ENCODE measurements around the gene PDZD2.
"Not testable (repeated sequence)": the region's sequence is repeated elsewhere in the genome, so short reads cannot be mapped to it uniquely, and the experiment has no call there.

The PDZD2 gene

DNA sequence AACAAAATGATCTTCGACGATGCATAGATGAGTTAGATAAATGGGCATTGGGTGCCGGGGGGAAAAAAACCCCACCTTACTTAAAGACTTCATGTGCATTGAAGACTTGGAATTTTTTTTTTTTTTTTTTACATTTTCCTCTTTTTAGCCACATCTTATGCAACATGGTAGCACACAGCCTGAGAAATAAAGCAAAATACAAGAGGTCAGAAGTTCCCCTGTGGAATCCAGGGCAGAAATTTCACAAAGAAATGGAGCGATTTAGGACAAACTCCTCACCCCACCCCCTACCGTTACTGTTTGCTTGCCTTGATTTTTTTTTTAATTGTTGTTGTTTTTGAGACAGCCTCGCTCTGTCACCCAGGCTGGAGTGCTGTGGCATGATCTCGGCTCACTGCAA lies 382.0 kb downstream of the PDZD2 start:
- DNase-seq: no peak

DNA sequence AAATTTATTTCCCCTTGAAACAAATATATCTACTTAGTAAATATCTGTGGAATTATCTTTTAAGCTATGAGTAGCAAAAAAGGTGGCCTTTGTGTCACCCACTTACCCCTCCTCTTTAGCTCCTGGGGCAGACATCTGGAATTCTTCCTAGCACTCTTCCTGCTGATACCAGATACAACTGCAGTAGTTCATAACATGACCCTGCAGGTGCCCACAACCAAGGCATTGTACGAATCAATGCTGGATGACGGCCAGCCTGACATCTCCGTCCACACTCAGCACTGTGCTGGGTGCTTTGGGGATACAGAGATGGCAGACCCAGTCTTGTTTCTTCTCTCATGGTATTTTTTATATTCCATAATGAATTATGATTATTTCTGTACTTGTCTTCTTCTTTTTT lies 382.8 kb downstream of the PDZD2 start:
- DNase-seq: no peak

DNA sequence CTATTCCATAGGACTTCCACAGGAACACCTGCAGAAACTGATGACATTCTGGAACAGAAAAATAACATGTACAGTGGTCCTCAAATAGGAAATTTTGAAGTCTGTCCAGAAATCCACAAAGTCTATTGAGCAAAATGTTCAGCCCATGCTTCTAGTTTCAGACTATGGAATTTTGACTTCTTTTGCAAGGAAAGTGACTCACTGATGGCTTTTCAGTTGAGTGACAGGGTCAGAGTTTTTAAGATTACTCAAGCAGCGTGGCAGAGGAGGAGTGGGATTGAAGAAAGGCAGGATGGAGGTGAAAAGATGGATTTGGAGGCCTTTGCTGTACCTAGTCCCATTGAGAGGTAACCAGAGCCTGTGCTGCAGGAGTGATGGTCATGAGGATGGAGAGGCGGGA lies 383.7 kb downstream of the PDZD2 start:
- DNase-seq: no peak

DNA sequence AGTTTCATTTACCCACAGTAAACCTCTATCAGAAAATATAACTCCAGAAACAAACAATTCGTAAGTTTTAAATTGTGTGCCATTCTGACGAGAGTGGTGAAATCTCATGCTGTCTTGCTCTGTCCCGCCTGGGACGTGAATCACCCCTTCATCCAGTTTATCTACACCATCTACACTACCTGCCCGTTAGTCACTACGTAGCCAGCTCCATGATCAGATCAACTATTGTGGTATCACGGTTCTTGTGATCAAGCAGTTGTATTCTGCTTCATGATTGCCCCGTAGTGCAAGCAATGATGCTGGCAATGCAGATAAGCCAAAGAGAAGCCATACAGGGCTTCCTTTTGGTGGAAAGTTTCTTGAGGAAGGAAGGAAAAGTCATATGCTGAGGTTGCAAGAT lies 384.9 kb downstream of the PDZD2 start:
- DNase-seq: no peak

DNA sequence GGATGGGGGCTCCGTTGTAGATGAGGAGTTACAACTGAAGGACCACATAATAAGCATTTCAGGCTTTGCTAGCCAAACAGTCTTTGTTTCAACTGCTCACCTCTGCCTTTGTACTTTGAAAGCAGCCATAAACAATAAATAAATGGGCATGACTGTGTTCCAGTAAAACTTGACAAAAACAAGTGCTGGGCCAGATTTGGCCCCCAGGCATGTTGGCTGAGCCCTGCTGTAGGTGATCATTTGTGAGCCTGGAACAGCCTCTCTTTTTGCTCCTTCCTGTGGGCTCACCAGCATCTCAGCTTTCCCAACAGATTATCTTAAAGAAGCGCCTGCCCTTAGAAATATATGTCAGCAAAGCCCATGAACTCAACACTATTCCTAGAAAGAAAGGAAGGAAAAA lies 385.8 kb downstream of the PDZD2 start:
- DNase-seq: no peak

DNA sequence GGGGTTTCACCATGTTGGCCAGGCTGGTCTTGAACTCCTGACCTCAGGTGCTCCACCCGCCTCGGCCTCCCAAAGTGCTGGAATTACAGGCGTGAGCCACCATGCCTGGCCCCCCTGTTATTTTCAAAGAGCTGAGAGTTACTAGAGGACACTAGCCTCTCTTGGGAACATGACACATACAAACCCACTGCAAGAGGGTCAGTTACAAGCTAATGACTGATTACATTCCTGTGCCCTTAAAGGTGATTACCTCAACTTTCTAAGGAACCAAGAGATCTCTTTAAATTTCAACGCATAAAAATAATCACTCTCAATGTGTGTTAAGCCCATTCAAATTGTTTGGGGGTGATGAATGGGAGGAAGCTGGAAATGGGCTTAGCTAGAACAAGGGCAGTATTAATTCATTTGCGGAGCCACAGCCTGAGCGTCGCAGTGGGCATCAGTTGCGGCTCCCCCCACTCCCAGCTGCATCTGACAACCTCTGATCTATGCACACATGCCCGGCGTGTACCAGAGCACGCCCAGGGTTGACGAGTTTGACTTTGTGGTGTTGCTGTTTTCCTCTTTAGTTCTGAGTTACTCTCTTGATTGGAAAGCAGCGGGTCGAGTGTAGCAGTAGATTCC lies 388.3 kb downstream of the PDZD2 start:
- DNase-seq: no peak

DNA sequence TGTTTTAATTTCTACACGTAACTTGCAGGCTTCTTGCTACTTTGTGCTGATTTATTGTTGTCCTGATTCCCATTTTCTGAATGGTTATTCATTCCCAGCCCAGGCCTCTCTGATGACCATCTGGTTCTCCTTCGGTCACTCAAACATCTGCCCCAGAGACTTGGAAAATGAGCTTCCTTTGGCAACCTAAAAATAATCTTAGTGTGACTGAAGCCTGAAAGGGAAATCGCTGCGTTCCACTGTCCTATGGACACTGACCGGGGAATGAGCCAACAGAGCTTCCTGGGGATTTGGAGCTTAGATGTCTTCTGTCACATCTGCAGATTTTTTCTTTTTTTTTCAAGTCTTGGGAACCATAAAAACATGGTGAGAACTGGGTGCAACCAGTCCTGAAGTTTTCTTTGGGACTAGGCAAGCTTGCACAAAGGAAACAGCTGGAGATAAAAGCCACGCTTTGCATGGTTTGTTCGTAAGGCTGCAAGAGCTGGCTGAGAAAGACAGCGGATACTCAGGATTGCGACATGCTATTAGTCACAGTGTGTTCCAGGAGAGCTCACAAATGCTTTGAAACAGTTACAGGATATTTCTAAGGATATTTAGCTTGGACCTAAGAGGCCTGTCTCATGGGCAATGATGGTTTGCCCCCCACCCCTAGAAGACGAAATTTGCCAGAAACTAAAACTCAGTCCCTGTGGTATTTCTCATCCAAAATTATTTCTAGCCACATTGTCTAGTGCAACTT lies 389.0 kb downstream of the PDZD2 start:
- DNase-seq: no peak

DNA sequence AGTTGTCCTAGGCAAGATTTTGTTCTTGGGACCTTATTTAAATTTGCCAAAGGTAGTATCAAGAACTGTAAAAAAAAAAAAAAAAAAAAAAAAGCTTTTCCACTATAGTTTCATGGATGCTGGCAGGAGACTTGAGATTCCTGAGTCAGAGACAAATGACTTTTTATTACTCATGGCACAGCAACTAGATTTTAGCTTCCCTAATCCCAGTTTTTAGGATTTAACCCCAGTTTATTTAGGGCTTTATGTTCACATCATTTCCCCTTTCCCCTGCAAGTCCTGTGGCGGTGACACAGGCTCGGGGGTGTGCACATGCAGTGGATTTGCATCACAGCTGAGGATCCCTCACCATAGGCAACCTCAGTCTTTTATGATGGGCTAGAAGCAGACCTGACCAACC lies 390.3 kb downstream of the PDZD2 start:
- DNase-seq: no peak

DNA sequence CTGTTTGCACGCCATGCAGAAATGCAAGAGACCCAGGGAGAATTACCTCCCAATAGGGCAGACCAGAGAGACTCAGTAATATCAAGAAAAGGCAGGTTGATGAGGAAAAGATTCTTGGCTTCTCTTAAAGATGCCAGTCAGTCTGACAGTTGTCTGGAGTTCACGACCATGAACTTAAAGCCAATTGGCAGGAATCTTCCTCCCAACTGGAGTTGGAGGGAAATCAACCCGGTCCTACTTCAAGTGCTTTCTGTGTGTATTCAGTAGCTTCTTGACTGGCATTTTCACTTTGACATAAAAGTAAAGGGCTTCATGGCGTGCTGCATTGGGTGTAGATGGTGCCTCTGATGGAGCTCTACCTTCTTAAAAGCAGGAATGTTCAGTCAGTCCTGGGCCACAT lies 390.9 kb downstream of the PDZD2 start:
- no peak for DNase-seq

DNA sequence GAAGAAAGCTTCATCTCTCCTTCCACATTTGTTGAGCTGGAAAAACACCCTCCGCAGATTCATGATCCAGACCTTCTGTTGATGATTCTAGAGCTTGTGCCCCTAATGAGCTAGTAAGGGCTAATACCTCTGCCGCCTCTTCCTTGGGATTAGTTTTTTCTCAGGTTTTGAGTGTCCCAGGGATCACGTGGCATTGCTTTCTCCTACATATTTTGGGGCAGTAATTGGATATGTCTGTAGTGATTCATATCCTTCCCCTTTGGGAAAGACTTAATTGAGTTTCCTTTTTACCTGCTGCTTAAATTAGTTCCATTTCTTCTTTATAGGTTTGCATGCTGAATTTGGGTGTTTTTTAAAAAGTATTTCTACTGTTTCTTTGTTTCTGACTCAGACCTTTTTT lies 391.3 kb downstream of the PDZD2 start:
- no peak for DNase-seq

DNA sequence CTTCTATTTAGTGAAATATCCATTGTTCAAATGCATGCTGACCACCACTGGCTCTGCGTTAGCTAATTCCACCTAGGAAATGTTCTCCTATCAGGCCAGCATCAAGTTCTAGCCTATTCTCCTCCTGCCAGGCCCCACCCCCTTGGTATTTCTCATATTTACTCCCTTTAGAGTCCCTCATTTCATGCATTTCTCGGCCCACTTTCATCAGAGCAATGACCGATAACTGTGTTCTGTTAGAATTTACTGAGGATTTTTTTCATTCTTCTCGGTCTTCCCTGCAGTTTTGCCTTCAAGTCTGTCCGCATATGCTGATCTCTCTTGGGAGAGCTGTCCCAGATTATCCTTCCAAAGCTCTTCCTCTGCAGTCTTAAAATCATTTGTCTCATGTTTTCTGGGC lies 391.8 kb downstream of the PDZD2 start:
- no peak for DNase-seq

DNA sequence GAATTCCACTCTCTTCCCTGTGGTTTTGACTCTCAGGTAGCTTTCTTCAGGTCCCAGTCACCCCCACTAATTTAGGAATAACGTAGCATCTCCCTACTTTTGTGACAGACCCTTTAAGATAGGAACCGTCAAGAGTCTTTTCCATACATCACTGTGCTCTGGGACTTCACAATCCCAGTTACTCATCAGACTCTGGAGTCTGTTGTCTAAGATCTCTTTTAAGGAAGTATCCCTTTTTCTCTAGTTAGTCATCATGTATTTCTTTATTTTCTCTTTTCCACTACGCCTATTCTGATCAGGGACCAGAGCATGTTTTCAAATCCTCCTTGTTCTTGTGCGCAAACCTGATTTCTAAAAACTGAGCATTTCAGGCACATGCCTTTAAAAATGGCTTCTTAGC lies 392.2 kb downstream of the PDZD2 start:
- no peak for DNase-seq

DNA sequence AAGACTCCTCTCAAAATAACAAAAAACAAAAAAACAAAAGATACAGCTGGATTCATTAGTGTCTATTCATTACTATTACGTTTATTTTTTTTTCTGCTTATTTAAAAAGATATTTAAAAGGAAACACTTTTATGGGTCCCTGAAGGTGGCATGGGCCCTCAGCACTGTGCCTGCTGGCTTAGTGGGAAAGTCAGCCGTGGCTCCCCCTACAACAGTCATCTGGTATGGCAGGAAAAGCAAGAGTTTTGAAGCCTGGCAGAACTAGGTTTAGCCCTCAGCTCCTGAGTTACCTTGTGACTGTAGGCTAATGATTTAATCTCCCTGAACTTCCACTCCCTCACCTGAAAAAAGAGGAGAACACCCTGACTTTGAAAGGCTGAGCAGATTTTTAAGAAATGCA lies 399.6 kb downstream of the PDZD2 start:
- no peak for DNase-seq

DNA sequence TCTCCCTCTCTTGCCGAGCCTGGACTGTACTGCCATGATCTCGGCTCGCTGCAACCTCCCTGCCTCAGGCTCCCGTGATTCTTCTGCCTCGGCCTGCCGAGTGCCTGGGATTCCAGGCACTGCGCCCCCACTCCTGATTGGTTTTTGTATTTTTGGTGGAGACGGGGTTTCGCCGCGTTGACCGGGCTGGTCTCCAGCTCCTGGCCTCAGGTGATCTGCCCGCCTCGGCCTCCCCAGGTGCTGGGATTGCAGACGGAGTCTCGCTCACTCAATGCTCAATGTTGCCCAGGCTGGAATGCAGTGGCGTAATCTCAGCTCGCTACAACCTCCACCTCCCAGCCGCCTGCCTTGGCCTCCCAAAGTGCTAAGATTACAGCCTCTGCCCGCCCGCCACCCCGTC lies 400.2 kb downstream of the PDZD2 start:
- not testable (repeated sequence) for DNase-seq

DNA sequence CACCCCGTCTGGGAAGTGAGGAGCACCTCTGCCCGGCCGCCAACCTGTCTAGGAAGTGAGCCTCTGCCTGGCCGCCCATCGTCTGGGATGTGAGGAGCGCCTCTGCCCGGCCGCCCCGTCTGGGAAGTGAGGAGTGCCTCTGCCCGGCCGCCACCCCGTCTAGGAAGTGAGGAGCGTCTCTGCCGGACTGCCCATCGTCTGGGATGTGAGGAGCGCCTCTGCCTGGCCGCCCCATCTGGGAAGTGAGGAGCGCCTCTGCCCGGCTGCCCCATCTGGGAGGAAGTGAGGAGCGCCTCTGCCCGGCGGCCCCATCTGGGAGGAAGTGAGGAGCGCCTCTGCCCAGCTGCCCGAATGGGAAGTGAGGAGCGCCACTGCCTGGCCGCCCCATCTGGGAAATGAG lies 400.7 kb downstream of the PDZD2 start:
- not testable (repeated sequence) for DNase-seq

DNA sequence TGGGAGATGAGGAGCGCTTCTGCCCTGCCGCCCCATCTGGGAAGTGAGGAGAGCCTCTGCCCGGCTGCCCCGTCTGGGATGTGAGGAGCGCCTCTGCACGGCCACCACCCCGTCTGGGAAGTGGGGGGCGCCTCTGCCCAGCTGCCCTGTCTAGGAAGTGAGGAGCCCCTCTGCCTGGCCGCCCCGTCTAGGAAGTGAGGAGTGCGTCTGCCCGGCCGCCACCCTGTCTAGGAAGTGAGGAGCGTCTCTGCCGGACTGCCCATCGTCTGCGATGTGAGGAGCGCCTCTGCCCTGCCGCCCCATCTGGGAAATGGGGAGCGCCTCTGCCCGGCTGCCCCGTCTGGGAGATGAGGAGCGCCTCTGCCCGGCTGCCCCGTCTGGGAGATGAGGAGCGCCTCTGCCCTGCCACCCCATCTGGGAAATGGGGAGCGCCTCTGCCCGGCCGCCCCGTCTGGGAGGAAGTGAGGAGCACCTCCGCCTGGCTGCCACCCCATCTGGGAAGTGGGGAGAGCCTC lies 401.3 kb downstream of the PDZD2 start:
- DNase-seq: not testable (repeated sequence)

DNA sequence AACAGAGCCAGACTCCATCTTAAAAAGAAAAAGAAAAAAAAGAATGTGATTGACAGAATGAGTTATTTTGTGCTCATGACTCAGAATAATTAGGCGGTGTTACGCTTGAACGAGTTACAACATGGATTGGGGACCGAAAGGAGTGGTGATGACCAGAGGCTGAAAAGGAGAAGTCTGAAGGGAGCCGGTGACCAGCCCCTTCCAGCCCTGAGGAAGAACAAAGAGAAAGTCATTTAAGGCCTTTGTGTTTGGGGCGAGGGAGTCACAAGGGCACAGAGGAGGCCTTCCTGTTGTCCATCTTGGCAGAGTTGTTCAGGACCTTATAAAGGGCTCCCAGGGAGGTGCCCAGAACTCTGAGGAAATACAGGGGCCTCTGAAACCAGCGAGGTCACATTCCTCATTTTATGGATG lies 403.6 kb downstream of the PDZD2 start:
- DNase-seq: no peak

DNA sequence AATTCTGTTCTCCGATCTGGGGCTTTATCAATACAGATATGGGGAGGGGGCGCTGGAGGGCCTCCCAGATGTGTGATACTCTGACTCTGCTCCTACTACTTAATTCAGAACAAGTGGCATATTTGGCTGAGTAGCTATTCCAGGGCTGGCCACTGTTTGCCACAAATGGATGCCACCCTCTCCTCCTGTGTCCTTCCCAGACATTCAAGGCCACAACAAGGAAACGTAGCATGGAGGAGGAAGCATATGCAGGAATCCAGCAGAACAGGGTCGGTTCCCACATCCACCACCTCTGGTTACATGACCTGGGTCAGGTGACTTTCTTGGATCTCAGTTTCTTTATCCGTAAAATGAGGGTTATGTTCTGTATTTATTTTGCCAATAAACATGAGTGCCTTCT lies 404.2 kb downstream of the PDZD2 start:
- no peak for DNase-seq

DNA sequence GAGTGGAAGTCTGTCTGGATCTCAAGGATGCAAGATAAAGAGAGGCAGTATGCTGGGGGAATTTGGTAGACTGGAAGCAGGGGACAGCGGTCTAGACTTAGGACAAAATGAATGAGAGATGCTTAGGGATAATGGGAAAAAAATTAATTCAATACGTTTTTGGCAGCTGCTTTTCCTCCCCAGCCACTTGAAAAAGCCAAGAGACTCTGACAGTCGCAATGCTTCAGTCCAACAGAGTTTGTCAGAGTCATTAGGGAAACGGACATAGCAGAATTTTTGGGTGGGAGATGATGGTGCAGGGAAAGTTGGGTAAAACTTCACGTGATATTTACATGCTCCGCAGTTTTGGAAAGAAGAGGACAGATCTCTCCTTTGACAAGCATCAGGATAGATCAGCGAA lies 405.5 kb downstream of the PDZD2 start:
- no peak for DNase-seq

DNA sequence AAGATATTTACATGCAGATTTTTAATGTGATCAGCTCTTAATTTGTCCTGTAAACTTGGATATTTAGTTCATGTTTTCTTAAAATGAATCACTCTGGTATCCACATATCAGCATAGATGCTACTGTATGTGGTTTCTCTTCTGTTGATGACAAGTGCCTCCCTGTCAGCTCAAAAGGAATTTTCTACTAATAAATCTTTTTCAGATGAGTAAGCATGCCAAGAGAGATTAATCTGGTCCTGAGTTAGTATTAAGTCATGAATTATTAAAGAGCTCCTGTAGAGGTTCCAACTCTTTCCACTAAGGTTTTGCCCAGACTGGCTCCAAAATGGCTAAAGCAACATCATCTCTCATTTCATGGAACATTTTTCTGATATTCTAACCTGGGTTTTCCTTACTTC lies 406.0 kb downstream of the PDZD2 start:
- no peak for DNase-seq

DNA sequence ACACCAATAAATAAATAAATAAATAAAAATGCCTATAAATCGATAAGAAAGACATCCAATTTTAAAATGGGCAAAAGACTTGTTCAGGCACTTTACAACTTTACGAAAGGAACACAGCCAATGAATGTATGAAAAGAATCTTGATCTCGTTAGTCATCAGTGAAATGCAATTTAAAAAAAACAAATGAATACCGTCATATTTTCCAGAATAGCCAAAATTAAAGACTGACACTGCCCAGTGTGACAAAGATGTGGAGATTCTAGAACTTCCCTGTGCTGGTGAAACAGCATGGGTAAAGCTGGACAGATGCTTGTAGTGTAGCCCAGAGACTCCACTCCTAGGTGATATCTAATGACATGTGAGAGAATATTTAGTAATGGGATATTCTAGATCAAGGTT lies 408.1 kb downstream of the PDZD2 start:
- DNase-seq: no peak

DNA sequence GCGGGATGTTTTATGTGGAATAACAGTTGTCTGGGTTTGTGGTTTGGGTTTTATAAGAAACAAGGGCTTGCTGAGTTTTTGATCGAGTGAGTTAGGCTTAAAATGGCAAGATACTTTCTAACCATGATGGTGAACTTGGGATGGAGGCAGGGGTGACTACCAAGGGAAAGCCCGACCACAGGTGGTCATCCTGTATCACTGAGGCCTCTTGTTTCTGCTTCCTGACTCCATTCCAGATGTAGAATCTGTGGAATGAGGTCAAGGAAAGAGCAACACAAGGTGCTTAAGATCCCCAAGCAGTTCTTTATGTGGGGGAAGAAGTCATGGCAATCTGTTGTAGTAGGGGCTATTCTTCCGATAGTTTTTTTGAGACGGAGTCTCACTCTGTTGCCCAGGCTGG lies 412.9 kb downstream of the PDZD2 start:
- DNase-seq: no peak

DNA sequence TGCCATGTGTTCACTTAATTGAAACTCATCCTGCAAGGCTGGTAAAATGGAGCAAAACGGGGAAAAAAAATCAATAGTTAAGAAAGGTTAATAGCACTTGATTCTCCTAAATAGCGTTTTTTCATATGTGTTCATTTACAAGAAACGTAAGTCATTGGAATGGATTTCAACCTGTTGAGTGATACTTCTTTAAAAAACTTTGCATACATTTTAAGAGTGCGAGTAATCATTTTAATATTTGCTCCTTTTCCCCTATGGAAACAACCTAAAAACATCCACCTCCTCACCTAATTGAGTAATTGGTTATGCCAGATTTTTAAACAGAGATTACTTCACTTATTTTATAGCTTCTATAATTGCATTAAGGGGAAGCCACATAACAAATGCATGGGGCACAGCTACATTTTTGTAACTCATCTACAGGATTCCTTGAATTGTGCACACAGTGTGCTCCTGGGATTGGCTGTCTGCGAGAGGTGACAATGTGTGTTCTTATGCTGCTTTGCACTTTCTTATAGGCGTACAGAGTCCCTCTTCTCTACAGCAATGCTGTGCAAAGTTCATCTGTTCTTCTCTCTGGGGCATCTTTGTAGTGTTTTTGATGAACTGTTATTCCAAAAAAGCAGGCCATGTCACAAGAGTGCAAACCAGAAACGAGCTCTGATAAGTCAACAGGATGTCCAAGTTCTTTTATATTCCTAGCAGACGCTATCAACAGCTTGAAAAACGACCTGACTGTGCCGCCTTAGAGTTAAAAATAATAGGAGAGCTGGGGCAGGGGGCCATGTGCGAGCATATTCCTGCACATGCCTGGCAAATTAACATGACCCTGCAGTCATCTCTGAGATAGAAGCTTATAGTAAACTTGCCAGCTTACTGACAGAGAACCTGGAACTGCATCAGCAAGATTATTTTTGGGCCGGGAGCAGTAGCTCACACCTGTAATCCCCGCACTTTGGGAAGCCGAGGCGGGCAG lies 417.2 kb downstream of the PDZD2 start:
- no peak for DNase-seq
